Measurements from ENCODE around the gene PROX1.

Gene PROX1

DNA sequence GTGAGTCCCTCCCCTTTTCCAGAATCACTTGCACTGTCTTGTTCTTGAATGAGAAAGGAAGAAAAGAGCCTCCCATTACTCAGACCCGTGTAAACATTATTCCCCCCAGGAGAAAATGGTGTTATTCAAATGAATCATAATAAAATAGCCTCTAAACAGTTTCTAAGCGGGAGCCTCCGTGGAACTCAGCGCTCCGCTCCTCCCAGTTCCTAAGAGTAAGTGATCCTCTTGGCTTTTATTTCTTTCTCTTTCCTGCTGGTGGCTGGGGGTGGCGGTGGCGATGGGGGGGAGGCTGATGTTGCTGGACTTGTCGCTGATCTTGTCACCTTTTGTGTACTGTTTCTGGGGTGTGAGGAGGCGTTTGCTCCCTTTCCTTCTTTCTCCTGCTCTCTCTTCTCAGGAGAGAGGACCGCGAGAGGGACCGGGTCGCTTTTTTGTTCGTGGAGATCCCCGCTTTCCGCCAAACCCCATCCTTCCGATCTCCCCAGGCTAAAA is 781 bp downstream of the PROX1 start:
- TF ChIP-seq TSHZ2 (CRISPR knock-in tag; IDR thresholded peaks at IDR 0.05) (no peak), ZNF565 (CRISPR knock-in tag; conservative IDR thresholded peaks at IDR 0.05; ENCODE audit: low read depth) (no peak), ZNF8 (CRISPR knock-in tag; IDR thresholded peaks at IDR 0.05) (no peak), ZFP30 (CRISPR knock-in tag; IDR thresholded peaks at IDR 0.05) (no peak), ESRRG (CRISPR knock-in tag; IDR thresholded peaks at IDR 0.05) (no peak), RARB (CRISPR knock-in tag; IDR thresholded peaks at IDR 0.05) (no peak), BACH2 (CRISPR knock-in tag; IDR thresholded peaks at IDR 0.05; ENCODE audit: borderline replicate concordance) (no peak), PATZ1 (CRISPR knock-in tag; IDR thresholded peaks at IDR 0.05; ENCODE audit: borderline replicate concordance) (no peak), TOX (CRISPR knock-in tag; IDR thresholded peaks at IDR 0.05; ENCODE audit: borderline replicate concordance) (no peak), ZC3H10 (CRISPR knock-in tag; IDR thresholded peaks at IDR 0.05) (no peak), ARNTL (CRISPR knock-in tag; IDR thresholded peaks at IDR 0.05; ENCODE audit: borderline replicate concordance, low read depth) (no peak), CSDC2 (CRISPR knock-in tag; IDR thresholded peaks at IDR 0.05) (no peak), OSR1 (CRISPR knock-in tag; IDR thresholded peaks at IDR 0.05) (no peak), ISL1 (CRISPR knock-in tag; IDR thresholded peaks at IDR 0.05) (no peak), GLIS3 (CRISPR knock-in tag; IDR thresholded peaks at IDR 0.05) (no peak), PPARA (CRISPR knock-in tag; IDR thresholded peaks at IDR 0.05; ENCODE audit: borderline replicate concordance) (no peak)
- TF ChIP-seq, protein P1, sequence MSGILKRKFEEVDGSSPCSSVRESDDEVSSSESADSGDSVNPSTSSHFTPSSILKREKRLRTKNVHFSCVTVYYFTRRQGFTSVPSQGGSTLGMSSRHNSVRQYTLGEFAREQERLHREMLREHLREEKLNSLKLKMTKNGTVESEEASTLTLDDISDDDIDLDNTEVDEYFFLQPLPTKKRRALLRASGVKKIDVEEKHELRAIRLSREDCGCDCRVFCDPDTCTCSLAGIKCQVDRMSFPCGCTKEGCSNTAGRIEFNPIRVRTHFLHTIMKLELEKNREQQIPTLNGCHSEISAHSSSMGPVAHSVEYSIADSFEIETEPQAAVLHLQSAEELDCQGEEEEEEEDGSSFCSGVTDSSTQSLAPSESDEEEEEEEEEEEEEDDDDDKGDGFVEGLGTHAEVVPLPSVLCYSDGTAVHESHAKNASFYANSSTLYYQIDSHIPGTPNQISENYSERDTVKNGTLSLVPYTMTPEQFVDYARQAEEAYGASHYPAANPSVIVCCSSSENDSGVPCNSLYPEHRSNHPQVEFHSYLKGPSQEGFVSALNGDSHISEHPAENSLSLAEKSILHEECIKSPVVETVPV (CRISPR knock-in tag; IDR thresholded peaks at IDR 0.05), result no peak
- TF ChIP-seq, protein P2, sequence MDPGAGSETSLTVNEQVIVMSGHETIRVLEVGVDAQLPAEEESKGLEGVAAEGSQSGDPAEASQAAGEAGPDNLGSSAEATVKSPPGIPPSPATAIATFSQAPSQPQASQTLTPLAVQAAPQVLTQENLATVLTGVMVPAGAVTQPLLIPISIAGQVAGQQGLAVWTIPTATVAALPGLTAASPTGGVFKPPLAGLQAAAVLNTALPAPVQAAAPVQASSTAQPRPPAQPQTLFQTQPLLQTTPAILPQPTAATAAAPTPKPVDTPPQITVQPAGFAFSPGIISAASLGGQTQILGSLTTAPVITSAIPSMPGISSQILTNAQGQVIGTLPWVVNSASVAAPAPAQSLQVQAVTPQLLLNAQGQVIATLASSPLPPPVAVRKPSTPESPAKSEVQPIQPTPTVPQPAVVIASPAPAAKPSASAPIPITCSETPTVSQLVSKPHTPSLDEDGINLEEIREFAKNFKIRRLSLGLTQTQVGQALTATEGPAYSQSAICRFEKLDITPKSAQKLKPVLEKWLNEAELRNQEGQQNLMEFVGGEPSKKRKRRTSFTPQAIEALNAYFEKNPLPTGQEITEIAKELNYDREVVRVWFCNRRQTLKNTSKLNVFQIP (CRISPR knock-in tag; IDR thresholded peaks at IDR 0.05; ENCODE audit: borderline replicate concordance, low read depth), result no peak
- ATAC-seq, result peak; percentile 48

- TF ChIP-seq ZNF8 (CRISPR knock-in tag; IDR thresholded peaks at IDR 0.05) (no peak), ISL1 (CRISPR knock-in tag; IDR thresholded peaks at IDR 0.05) (no peak), TSHZ2 (CRISPR knock-in tag; IDR thresholded peaks at IDR 0.05) (no peak)
- ATAC-seq, result peak; percentile 3
Measured at GRCh38 chr1:213989002-213989855, 1.5 kb downstream of the PROX1 start.
